Stimulated activated CD4-positive, alpha-beta T cell treated with anti-CD3 and anti-CD28 coated beads, Interleukin-2, amount 100 ng/mL, for 48 hours (primary cell): ENCODE results near the gene ZC3HAV1.
"Not testable (repeated sequence)": the region's sequence is repeated elsewhere in the genome, so short reads cannot be mapped to it uniquely, and the experiment has no call there.

Experiments
- DNase-seq, 2 donors: peaks; one replicate each; pipeline ENCODE4 v3.0.0-alpha.2; 2020

Gene ZC3HAV1

GRCh38 chr7:139081584-139081983 is 27.9 kb downstream of the ZC3HAV1 start:
- DNase-seq: no peak

- no peak for DNase-seq
Observed at GRCh38 chr7:139080905-139081304, 28.6 kb downstream of the ZC3HAV1 start.

GRCh38 chr7:139079861-139080260 is 29.7 kb downstream of the ZC3HAV1 start:
- no peak for DNase-seq

- DNase-seq: no peak
Observed at GRCh38 chr7:139078911-139079310, 30.6 kb downstream of the ZC3HAV1 start.

GRCh38 chr7:139078399-139078798 is 31.1 kb downstream of the ZC3HAV1 start:
- DNase-seq: no peak

- DNase-seq: not testable (repeated sequence)
Observed at GRCh38 chr7:139077706-139078105, 31.8 kb downstream of the ZC3HAV1 start.

- DNase-seq: no peak
Observed at GRCh38 chr7:139075871-139076686, 33.4 kb downstream of the ZC3HAV1 start.

GRCh38 chr7:139075031-139075652 is 34.4 kb downstream of the ZC3HAV1 start:
- DNase-seq: peak; percentile 53 to 59

GRCh38 chr7:139072796-139073195 is 36.7 kb downstream of the ZC3HAV1 start:
- no peak for DNase-seq

GRCh38 chr7:139071680-139072079 is 37.8 kb downstream of the ZC3HAV1 start:
- no peak for DNase-seq

- DNase-seq: no peak
Observed at GRCh38 chr7:139068544-139069399, 40.7 kb downstream of the ZC3HAV1 start.

GRCh38 chr7:139066315-139066714 is 43.2 kb downstream of the ZC3HAV1 start:
- DNase-seq: no peak

- no peak for DNase-seq
Observed at GRCh38 chr7:139065323-139065722, 44.2 kb downstream of the ZC3HAV1 start.

- no peak for DNase-seq
Observed at GRCh38 chr7:139061416-139061815, 48.1 kb downstream of the ZC3HAV1 start.

GRCh38 chr7:139060695-139061237 is 48.8 kb downstream of the ZC3HAV1 start:
- DNase-seq: no peak

- DNase-seq: no peak
Observed at GRCh38 chr7:139059905-139060304, 49.6 kb downstream of the ZC3HAV1 start.

GRCh38 chr7:139058943-139059342 is 50.6 kb downstream of the ZC3HAV1 start:
- no peak for DNase-seq

GRCh38 chr7:139055674-139056073 is 53.8 kb downstream of the ZC3HAV1 start:
- no peak for DNase-seq

GRCh38 chr7:139054656-139055055 is 54.9 kb downstream of the ZC3HAV1 start:
- DNase-seq: not testable (repeated sequence)

GRCh38 chr7:139054101-139054500 is 55.4 kb downstream of the ZC3HAV1 start:
- no peak for DNase-seq

- no peak for DNase-seq
Observed at GRCh38 chr7:139051655-139052054, 57.9 kb downstream of the ZC3HAV1 start.

- DNase-seq: no peak
Observed at GRCh38 chr7:139049936-139050335, 59.6 kb downstream of the ZC3HAV1 start.

GRCh38 chr7:139049111-139049510 is 60.4 kb downstream of the ZC3HAV1 start:
- DNase-seq: no peak
